SW480 (cell line): Measurements from ENCODE around the gene PHLDA1.

Source experiments
- DNase-seq: peaks from one replicate; pipeline ENCODE4 v3.0.0-alpha.2; 2016; ENCODE audit warnings: low spot score

PHLDA1 gene

GRCh38 chr12:76037130-76038103 lies 5.8 kb upstream of the PHLDA1 start:
- DNase-seq: peak; percentile 92

GRCh38 chr12:76035045-76035444 lies 3.5 kb upstream of the PHLDA1 start:
- DNase-seq: no peak

GRCh38 chr12:76033081-76034011 lies 1.8 kb upstream of the PHLDA1 start:
- DNase-seq: no peak

- DNase-seq: peak; percentile 79
These were observed 736 bp upstream of the PHLDA1 start for GRCh38 chr12:76032043-76032981.

- no peak for DNase-seq
These were observed 529 bp downstream of the PHLDA1 start for GRCh38 chr12:76031081-76031413.

GRCh38 chr12:76030341-76031080 lies 1.1 kb downstream of the PHLDA1 start:
- peak; percentile 61 for DNase-seq

- DNase-seq: peak; percentile 52
These were observed 1.6 kb downstream of the PHLDA1 start for GRCh38 chr12:76029982-76030340.

GRCh38 chr12:76028571-76029277 lies 2.9 kb downstream of the PHLDA1 start:
- DNase-seq: no peak

- DNase-seq: peak; percentile 49
These were observed 4.9 kb downstream of the PHLDA1 start for GRCh38 chr12:76026643-76027063.

- DNase-seq: peak; percentile 78
These were observed 5.7 kb downstream of the PHLDA1 start for GRCh38 chr12:76025601-76026575.

GRCh38 chr12:76024942-76025600 lies 6.5 kb downstream of the PHLDA1 start:
- DNase-seq: peak; percentile 86

- DNase-seq: no peak
These were observed 7.3 kb downstream of the PHLDA1 start for GRCh38 chr12:76024102-76024781.

GRCh38 chr12:76023069-76023690 lies 8.4 kb downstream of the PHLDA1 start:
- no peak for DNase-seq

GRCh38 chr12:76022506-76022905 lies 9.1 kb downstream of the PHLDA1 start:
- DNase-seq: no peak

GRCh38 chr12:76020731-76021672 lies 10.6 kb downstream of the PHLDA1 start:
- DNase-seq: peak; percentile 95

GRCh38 chr12:76020281-76020680 lies 11.3 kb downstream of the PHLDA1 start:
- peak; percentile 98 for DNase-seq
